OCI-LY7 (cell line): Measurements from ENCODE around the gene IL37. TPM values are rescaled to one million over a fixed set of nuclear protein-coding genes. Genes with fewer than 3 reads are reported as not detected.

Source experiments
- BruUV-seq: library from RNA; stranded (reverse); fragments of 400-500 nt; replicated peaks from 2 replicates; lab custom pipeline; 2021; lab: Mats Ljungman, UMichigan
- CTCF ChIA-PET: fragments of 300-600 bp; sonication (Branson Sonifier 250); formaldehyde crosslinking; loops from one replicate; lab custom pipeline; 2022; ENCODE audit warnings: antibody characterized with exemption; ENCODE audit not compliant: unreplicated experiment; lab: Charles Lee
- POLR2A ChIA-PET: fragments of 300-600 bp; sonication (Branson Sonifier 250); formaldehyde crosslinking; loops from one replicate; lab custom pipeline; 2022; ENCODE audit warnings: antibody characterized with exemption; lab: Charles Lee
- DNase-seq: peaks from one replicate; pipeline ENCODE4 v3.0.0-alpha.2; 2015; ENCODE audit warnings: low spot score
- H2AFZ ChIP-seq: fragments of 200-600 bp; sonication (generic), shearing (Covaris generic); 2 replicates; pipeline ENCODE4 v1.6.1; 2014; ENCODE audit warnings: mild to moderate bottlenecking, antibody characterized with exemption, low read length, moderate library complexity
- H3K27ac ChIP-seq: fragments of 200-600 bp; sonication (generic); 2 replicates; pipeline ENCODE4 v1.5.1; 2014; ENCODE audit warnings: mixed run types, low read depth, mild to moderate bottlenecking, moderate library complexity, low read length, inconsistent platforms; ENCODE audit not compliant: poor library complexity, severe bottlenecking
- H3K36me3 ChIP-seq: fragments of 200-600 bp; sonication (generic); 2 replicates; pipeline ENCODE4 v1.6.1; 2014; ENCODE audit warnings: mild to moderate bottlenecking, antibody characterized with exemption, low read length, moderate library complexity, mixed read lengths; ENCODE audit not compliant: insufficient read depth
- H3K4me1 ChIP-seq: fragments of 200-600 bp; sonication (generic); 2 replicates; pipeline ENCODE4 v1.5.1; 2014; ENCODE audit warnings: mild to moderate bottlenecking, low read length; ENCODE audit not compliant: insufficient read depth, poor library complexity, severe bottlenecking
- H3K4me2 ChIP-seq: fragments of 200-600 bp; sonication (generic); 2 replicates; pipeline ENCODE4 v1.6.1; 2014; ENCODE audit warnings: mild to moderate bottlenecking, low read length
- H3K4me3 ChIP-seq: fragments of 200-600 bp; sonication (generic); 2 replicates; pipeline ENCODE4 v1.5.1; 2014; ENCODE audit warnings: mild to moderate bottlenecking, low read depth, low read length; ENCODE audit not compliant: poor library complexity, severe bottlenecking
- H3K79me2 ChIP-seq: fragments of 200-600 bp; sonication (generic); 2 replicates; pipeline ENCODE4 v1.6.1; 2016; ENCODE audit warnings: low read depth, mild to moderate bottlenecking, low read length, moderate library complexity, mixed read lengths; ENCODE audit not compliant: insufficient read depth
- H3K9me2 ChIP-seq: fragments of 200-600 bp; sonication (generic); 2 replicates; pipeline ENCODE4 v1.6.1; 2016; ENCODE audit warnings: mild to moderate bottlenecking, low read length, mixed read lengths; ENCODE audit not compliant: insufficient read depth
- H3K9me3 ChIP-seq: fragments of 200-600 bp; sonication (generic); 2 replicates; pipeline ENCODE4 v1.6.1; 2014; ENCODE audit warnings: mild to moderate bottlenecking, mixed run types, low read length, mixed read lengths
- H4K20me1 ChIP-seq: fragments of 200-600 bp; sonication (generic); 2 replicates; pipeline ENCODE4 v1.6.1; 2014; ENCODE audit warnings: mild to moderate bottlenecking, antibody characterized with exemption, low read length, moderate library complexity, mixed read lengths; ENCODE audit not compliant: insufficient read depth
- CTCF ChIP-seq: fragments of 200-600 bp; sonication (generic); conservative IDR thresholded peaks from 2 replicates; pipeline ENCODE4 v1.5.1; 2014; ENCODE audit warnings: mild to moderate bottlenecking, antibody characterized with exemption, low read length, moderate library complexity, mixed read lengths
- EZH2phosphoT487 ChIP-seq: fragments of 200-600 bp; sonication (generic); IDR thresholded peaks from 2 replicates; pipeline ENCODE4 v1.6.1; 2018; ENCODE audit warnings: low read depth, borderline replicate concordance, mild to moderate bottlenecking, mixed run types, antibody characterized with exemption, low read length, moderate library complexity, mixed read lengths
- intact Hi-C: fragments of 100-400 bp; cut with micrococcal nuclease; formaldehyde crosslinking; loops from one replicate; pipeline ENCODE4 v1.10.0; 2022; ENCODE audit not compliant: unreplicated experiment
- total RNA-seq, 2 experiments: library from RNA; depleted of rRNA in 1 of 2; stranded (reverse); fragments of >200 nt in 1 of 2; shearing (Covaris generic) in 1 of 2; gene quantifications; 2 replicates each; pipeline ENCODE4 v1.2.3, GENCODE V29; 2014 to 2022

Gene IL37
- total RNA-seq, 2 experiments from 2014 or later, result not detected

GRCh38 chr2:112883669-112884068 is 27.3 kb upstream of the IL37 start:
- BruUV-seq, result no TSS peak
- H3K9me3 ChIP-seq, result no peaks in the 10 kb centered on the region
- no peaks in the 10 kb centered on the region for H3K36me3 ChIP-seq
- H3K79me2 ChIP-seq, result no peaks in the 10 kb centered on the region
- POLR2A ChIA-PET, result interaction anchor here (0.6 to 0.7 kb wide), 2 partner anchors 20 to 83 kb away, joined by 3 to 9 read pairs; no protein-coding TSS in a partner anchor
- DNase-seq, result no peak
- no peak overlapping the region for H3K4me3 ChIP-seq
- no peaks in the 10 kb centered on the region for H4K20me1 ChIP-seq
- peaks cover 29% of the 10 kb centered on the region for H3K4me1 ChIP-seq
- H3K9me2 ChIP-seq, result no peaks in the 10 kb centered on the region
- TF ChIP-seq CTCF, result no peak
- no peak for TF ChIP-seq EZH2phosphoT487
- H3K27ac ChIP-seq, result no peak overlapping the region
- no peak overlapping the region for H3K4me2 ChIP-seq
- intact Hi-C loops, result no loop called here
- no peak overlapping the region for H2AFZ ChIP-seq
- CTCF ChIA-PET, result no interaction called here

GRCh38 chr2:112884869-112885505 is 26.0 kb upstream of the IL37 start:
- H3K4me3 ChIP-seq, result no peak overlapping the region
- no peaks in the 10 kb centered on the region for H4K20me1 ChIP-seq
- H2AFZ ChIP-seq, result peak overlapping the region; percentile 25; the same call in 1 of the 2 replicates
- peak; percentile 68 for DNase-seq
- ChIA-PET CTCF (interaction anchor here (0.6 to 3.1 kb wide), 4 partner anchors 29 to 135 kb away, joined by 3 to 19 read pairs (median 4); no protein-coding TSS in a partner anchor), POLR2A (interaction anchor here (0.5 to 1.2 kb wide), 4 partner anchors 9 to 456 kb away, joined by 3 read pairs; no protein-coding TSS in a partner anchor)
- intact Hi-C loops, result loop anchor here (1.0 kb wide), 2 partner anchors 121 to 136 kb away; partner anchors contain the start of gene CKAP2L
- H3K4me2 ChIP-seq, result no peak overlapping the region
- no peak overlapping the region for H3K27ac ChIP-seq
- H3K4me1 ChIP-seq, result peaks cover 20% of the 10 kb centered on the region
- H3K79me2 ChIP-seq, result no peaks in the 10 kb centered on the region
- no peaks in the 10 kb centered on the region for H3K9me2 ChIP-seq
- H3K9me3 ChIP-seq, result no peaks in the 10 kb centered on the region
- no TSS peak for BruUV-seq
- TF ChIP-seq CTCF (peak; percentile 98), EZH2phosphoT487 (no peak)
- H3K36me3 ChIP-seq, result no peaks in the 10 kb centered on the region

- Histone ChIP-seq H3K4me1 (peaks cover 15% of the 10 kb centered on the region), H3K9me3 (no peaks in the 10 kb centered on the region), H3K4me2 (no peak overlapping the region), H4K20me1 (no peaks in the 10 kb centered on the region), H3K27ac (no peak overlapping the region), H3K36me3 (no peaks in the 10 kb centered on the region), H3K79me2 (no peaks in the 10 kb centered on the region), H2AFZ (no peak overlapping the region), H3K4me3 (no peak overlapping the region), H3K9me2 (no peaks in the 10 kb centered on the region)
- no TSS peak for BruUV-seq
- intact Hi-C loops, result loop anchor here (1.0 kb wide), 2 partner anchors 121 to 136 kb away; partner anchors contain the start of gene CKAP2L
- ChIA-PET CTCF (interaction anchor here (0.8 to 3.1 kb wide), 3 partner anchors 30 to 135 kb away, joined by 3 to 19 read pairs (median 4); no protein-coding TSS in a partner anchor), POLR2A (interaction anchor here (0.5 to 1.2 kb wide), 5 partner anchors 9 to 456 kb away, joined by 3 to 4 read pairs (median 3); no protein-coding TSS in a partner anchor)
- no peak for DNase-seq
- TF ChIP-seq CTCF, result no peak
- no peak for TF ChIP-seq EZH2phosphoT487
These were observed 25.5 kb upstream of the IL37 start for GRCh38 chr2:112885506-112885902.
